ENCODE results near the gene MED12L.

MED12L gene

DNA sequence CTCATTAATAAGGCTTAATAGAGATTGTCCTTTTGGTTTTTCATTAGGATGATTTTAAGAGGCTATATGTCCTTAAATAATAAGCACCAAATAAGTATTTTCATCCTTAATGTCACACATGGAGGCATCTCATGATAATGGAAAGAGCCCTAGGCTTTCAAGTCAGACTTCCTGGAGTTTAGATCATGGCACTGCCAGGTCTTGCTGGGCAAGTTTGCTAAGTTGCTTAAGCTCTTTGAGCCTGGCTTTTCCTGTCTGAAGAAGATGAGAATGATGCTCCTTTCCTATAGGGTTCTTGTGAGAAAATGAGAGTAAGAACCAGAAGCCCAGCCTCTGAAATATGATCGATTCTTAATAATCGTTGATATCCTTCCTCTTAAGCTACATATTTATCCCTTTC is 322.5 kb downstream of the MED12L start:
- Histone ChIP-seq H3K36me3 (ENCODE audit: insufficient read depth) (no peaks in the 10 kb centered on the region), H3K4me2 (no peak overlapping the region), H3K4me3 (IDR thresholded peaks at IDR 0.05; ENCODE audit: insufficient read depth, low read depth, low read length) (no peak overlapping the region), H3K9ac (no peak overlapping the region), H3K79me2 (ENCODE audit: insufficient read depth, low read depth) (no peaks in the 10 kb centered on the region), H3K4me1 (ENCODE audit: low read depth, poor library complexity, severe bottlenecking) (no peaks in the 10 kb centered on the region), H4K20me1 (ENCODE audit: insufficient read depth) (no peaks in the 10 kb centered on the region), H2AFZ (ENCODE audit: low read depth) (no peak overlapping the region), H3K27me3 (ENCODE audit: insufficient read depth, low read depth) (no peaks in the 10 kb centered on the region), H3K27ac (no peak overlapping the region)
- TF ChIP-seq, protein P1, sequence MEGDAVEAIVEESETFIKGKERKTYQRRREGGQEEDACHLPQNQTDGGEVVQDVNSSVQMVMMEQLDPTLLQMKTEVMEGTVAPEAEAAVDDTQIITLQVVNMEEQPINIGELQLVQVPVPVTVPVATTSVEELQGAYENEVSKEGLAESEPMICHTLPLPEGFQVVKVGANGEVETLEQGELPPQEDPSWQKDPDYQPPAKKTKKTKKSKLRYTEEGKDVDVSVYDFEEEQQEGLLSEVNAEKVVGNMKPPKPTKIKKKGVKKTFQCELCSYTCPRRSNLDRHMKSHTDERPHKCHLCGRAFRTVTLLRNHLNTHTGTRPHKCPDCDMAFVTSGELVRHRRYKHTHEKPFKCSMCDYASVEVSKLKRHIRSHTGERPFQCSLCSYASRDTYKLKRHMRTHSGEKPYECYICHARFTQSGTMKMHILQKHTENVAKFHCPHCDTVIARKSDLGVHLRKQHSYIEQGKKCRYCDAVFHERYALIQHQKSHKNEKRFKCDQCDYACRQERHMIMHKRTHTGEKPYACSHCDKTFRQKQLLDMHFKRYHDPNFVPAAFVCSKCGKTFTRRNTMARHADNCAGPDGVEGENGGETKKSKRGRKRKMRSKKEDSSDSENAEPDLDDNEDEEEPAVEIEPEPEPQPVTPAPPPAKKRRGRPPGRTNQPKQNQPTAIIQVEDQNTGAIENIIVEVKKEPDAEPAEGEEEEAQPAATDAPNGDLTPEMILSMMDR (conservative IDR thresholded peaks at IDR 0.05; ENCODE audit: low read depth, low read length): no peak

DNA sequence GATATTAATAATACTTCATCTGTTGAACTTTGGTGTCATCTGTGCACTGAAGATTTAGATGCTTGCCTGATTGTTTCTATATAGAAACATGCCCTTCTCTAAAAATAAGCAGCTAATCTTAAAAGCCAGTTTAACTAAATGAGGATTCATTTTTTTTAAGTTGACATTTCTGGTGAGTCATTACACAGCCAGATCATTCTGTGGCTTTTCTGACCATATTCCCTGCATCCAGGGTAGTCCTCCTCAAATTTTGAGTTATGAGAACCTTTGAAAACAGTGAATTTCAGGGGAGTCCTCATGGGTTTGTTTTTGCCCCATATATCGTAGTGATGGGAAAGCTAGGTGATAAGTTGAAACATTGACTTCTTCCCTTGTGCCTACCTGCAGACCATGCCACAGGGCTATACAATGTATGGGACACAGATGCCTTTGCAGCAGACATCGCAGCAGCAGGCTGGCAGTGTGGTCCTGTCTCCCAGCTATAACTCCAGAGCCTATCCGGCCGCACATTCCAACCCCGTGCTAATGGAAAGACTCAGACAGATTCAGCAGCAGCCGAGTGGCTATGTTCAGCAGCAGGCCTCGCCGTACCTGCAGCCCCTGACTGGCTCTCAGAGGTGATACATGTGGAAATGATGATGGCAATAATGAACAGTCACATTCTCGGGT is 325.6 kb downstream of the MED12L start:
- Histone ChIP-seq H3K4me1 (ENCODE audit: low read depth, poor library complexity, severe bottlenecking) (no peaks in the 10 kb centered on the region), H3K4me3 (IDR thresholded peaks at IDR 0.05; ENCODE audit: insufficient read depth, low read depth, low read length) (no peak overlapping the region), H2AFZ (ENCODE audit: low read depth) (no peak overlapping the region), H3K79me2 (ENCODE audit: insufficient read depth, low read depth) (no peaks in the 10 kb centered on the region), H3K27me3 (ENCODE audit: insufficient read depth, low read depth) (no peaks in the 10 kb centered on the region), H4K20me1 (ENCODE audit: insufficient read depth) (no peaks in the 10 kb centered on the region), H3K9ac (no peak overlapping the region), H3K27ac (no peak overlapping the region), H3K36me3 (ENCODE audit: insufficient read depth) (no peaks in the 10 kb centered on the region), H3K4me2 (no peak overlapping the region)
- TF ChIP-seq, protein P1 (conservative IDR thresholded peaks at IDR 0.05; ENCODE audit: low read depth, low read length): no peak

DNA sequence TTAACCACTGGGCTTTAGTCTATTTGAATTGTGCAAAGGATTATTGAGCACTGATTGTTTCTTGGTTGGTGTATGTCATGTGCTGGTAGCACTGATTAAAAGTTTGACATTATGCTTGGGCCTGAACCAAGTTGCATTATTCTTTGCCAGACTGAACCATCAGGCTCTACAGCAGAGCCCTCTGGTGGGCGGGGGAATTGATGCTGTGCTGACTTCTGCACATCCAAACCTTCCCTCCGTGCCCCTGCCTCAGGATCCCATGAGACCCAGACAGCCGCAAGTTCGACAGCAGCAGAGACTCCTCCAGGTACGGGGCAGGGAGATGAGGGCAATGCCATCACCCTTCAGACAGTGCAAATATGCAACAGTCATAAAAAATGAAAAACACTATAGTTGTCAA is 327.5 kb downstream of the MED12L start:
- Histone ChIP-seq H3K27me3 (ENCODE audit: insufficient read depth, low read depth) (no peaks in the 10 kb centered on the region), H2AFZ (ENCODE audit: low read depth) (no peak overlapping the region), H4K20me1 (ENCODE audit: insufficient read depth) (no peaks in the 10 kb centered on the region), H3K27ac (no peak overlapping the region), H3K36me3 (ENCODE audit: insufficient read depth) (no peaks in the 10 kb centered on the region), H3K79me2 (ENCODE audit: insufficient read depth, low read depth) (no peaks in the 10 kb centered on the region), H3K4me3 (IDR thresholded peaks at IDR 0.05; ENCODE audit: insufficient read depth, low read depth, low read length) (no peak overlapping the region), H3K9ac (no peak overlapping the region), H3K4me2 (no peak overlapping the region), H3K4me1 (ENCODE audit: low read depth, poor library complexity, severe bottlenecking) (no peaks in the 10 kb centered on the region)
- TF ChIP-seq, protein P1 (conservative IDR thresholded peaks at IDR 0.05; ENCODE audit: low read depth, low read length): no peak

DNA sequence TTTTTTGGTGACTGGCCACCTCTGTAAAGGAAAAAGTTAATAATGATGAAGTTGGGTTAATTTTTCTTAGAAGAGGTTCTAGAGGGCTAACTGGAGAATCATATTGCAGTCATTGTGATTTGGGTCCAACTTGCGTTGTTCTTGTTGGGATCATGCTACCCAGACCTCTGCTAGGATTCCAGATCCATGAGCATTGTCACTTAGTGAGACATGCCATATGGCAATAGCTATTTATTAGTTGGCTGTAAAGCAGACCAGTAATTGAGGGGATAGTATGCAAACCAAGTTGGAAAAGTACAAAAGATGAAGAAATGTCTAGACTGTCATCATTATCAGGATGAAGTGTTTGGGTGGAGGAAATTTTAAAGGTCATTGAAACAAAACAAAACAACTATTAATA is 329.8 kb downstream of the MED12L start:
- H3K4me2 ChIP-seq: no peak overlapping the region
- no peak overlapping the region for H3K9ac ChIP-seq
- H2AFZ ChIP-seq (ENCODE audit: low read depth): no peak overlapping the region
- TF ChIP-seq, protein P1 (conservative IDR thresholded peaks at IDR 0.05; ENCODE audit: low read depth, low read length): no peak
- no peaks in the 10 kb centered on the region for H3K27me3 ChIP-seq (ENCODE audit: insufficient read depth, low read depth)
- H3K4me1 ChIP-seq (ENCODE audit: low read depth, poor library complexity, severe bottlenecking): no peaks in the 10 kb centered on the region
- no peaks in the 10 kb centered on the region for H4K20me1 ChIP-seq (ENCODE audit: insufficient read depth)
- H3K27ac ChIP-seq: no peak overlapping the region
- no peaks in the 10 kb centered on the region for H3K79me2 ChIP-seq (ENCODE audit: insufficient read depth, low read depth)
- no peaks in the 10 kb centered on the region for H3K36me3 ChIP-seq (ENCODE audit: insufficient read depth)
- no peak overlapping the region for H3K4me3 ChIP-seq (IDR thresholded peaks at IDR 0.05; ENCODE audit: insufficient read depth, low read depth, low read length)
